ENCODE results near the gene ZNF579.

ZNF579 gene

GRCh38 chr19:55580628-55581144, at the start of gene ZNF579:
ZNF579 (minus strand) TSS chr19:55580848; CDS start chr19:55579639, 1,209 bp downstream.
- peak; percentile 41 to 92 (median 83) for DNase-seq

GRCh38 chr19:55626350-55626749, 45.7 kb upstream of the ZNF579 start:
- no peak for DNase-seq

- DNase-seq: no peak
These were observed 44.3 kb upstream of the ZNF579 start for GRCh38 chr19:55625004-55625326.

GRCh38 chr19:55624109-55625003, 43.7 kb upstream of the ZNF579 start, which contains the start of gene ZNF784:
ZNF784 (minus strand) TSS chr19:55624566; CDS start chr19:55624561, 5 bp downstream.
- DNase-seq: peak; percentile 46 to 94 (median 91)

GRCh38 chr19:55623561-55623960, 42.9 kb upstream of the ZNF579 start:
- DNase-seq: no peak

- DNase-seq: no peak
These were observed 42.5 kb upstream of the ZNF579 start for GRCh38 chr19:55623130-55623529.

- peak in 1 of 14 donors; percentile 9 for DNase-seq
These were observed 41.8 kb upstream of the ZNF579 start for GRCh38 chr19:55622242-55622969.

GRCh38 chr19:55621673-55622231, 41.1 kb upstream of the ZNF579 start:
- no peak for DNase-seq

GRCh38 chr19:55621205-55621672, 40.6 kb upstream of the ZNF579 start:
- peak in 1 of 14 donors; percentile 42 for DNase-seq

GRCh38 chr19:55620410-55621204, 40.0 kb upstream of the ZNF579 start:
- no peak for DNase-seq

GRCh38 chr19:55619286-55619685, 38.6 kb upstream of the ZNF579 start:
- DNase-seq: no peak

- DNase-seq: no peak
These were observed 37.8 kb upstream of the ZNF579 start for GRCh38 chr19:55618426-55618825.

- no peak for DNase-seq
These were observed 36.8 kb upstream of the ZNF579 start for GRCh38 chr19:55617426-55617825.

- DNase-seq: no peak
These were observed 35.8 kb upstream of the ZNF579 start for GRCh38 chr19:55616395-55616875.

- DNase-seq: no peak
These were observed 35.1 kb upstream of the ZNF579 start for GRCh38 chr19:55615543-55616394.

- DNase-seq: no peak
These were observed 34.3 kb upstream of the ZNF579 start for GRCh38 chr19:55614711-55615542.

- no peak for DNase-seq
These were observed 33.5 kb upstream of the ZNF579 start for GRCh38 chr19:55613930-55614710.

- DNase-seq: no peak
These were observed 32.7 kb upstream of the ZNF579 start for GRCh38 chr19:55613396-55613795.

Data from C1 segment of cervical spinal cord (tissue), 14 donors.